ENCODE results near the gene PEX11G. TPM values are rescaled to one million over a fixed set of nuclear protein-coding genes. Genes with fewer than 3 reads are reported as not detected.
A peak's percentile ranks its signal among the peaks of the same experiment; 100 is the strongest.

The PEX11G gene
- total RNA-seq: 4.8 TPM

DNA sequence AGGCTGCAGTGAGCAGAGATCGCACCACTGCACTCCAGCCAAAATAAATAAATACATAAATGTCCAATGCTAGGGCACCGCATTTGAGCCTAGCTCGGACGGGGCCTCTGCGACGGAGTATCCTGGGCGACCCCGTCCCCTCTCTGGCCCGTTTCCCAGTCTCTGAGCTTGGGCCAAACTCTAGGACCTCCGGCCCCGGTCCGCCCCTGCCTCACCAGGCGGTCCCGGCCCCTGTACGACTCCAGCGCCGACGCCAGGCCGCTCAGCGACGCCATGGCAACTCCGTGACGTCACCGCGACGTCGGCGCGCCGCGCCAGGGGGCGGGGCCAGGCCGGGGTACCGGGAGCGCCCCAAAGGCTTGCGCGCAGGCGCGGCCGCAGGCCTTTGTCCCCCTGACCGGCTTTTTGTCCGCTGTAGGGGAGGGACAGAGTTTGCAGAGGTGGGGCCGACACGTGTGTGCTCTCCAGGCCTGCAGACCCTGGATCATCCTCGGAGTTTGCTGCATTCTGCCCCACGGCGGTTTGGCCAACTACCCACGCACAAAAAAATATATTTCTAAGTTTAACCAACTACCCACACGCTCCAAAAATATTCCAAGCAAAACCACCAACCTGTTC, at the start of gene PEX11G:
PEX11G (minus strand) TSS at position 300 of the 618 bp plus-strand sequence; CDS start at position 275, 25 bp downstream.
- ATAC-seq: peak; percentile 92

- no peak for ATAC-seq
Observed at GRCh38 chr19:7535998-7536695, 47.3 kb upstream of the PEX11G start.

- peak; percentile 88 for ATAC-seq
Observed at GRCh38 chr19:7535047-7535997, 46.5 kb upstream of the PEX11G start, which contains the start of gene PNPLA6. Gene PNPLA6, plus strand, starts transcription at chr19:7535717. Its CDS starts 72 bp downstream, at chr19:7535789.

GRCh38 chr19:7534531-7535046, 45.8 kb upstream of the PEX11G start:
- ATAC-seq: peak; percentile 10

DNA sequence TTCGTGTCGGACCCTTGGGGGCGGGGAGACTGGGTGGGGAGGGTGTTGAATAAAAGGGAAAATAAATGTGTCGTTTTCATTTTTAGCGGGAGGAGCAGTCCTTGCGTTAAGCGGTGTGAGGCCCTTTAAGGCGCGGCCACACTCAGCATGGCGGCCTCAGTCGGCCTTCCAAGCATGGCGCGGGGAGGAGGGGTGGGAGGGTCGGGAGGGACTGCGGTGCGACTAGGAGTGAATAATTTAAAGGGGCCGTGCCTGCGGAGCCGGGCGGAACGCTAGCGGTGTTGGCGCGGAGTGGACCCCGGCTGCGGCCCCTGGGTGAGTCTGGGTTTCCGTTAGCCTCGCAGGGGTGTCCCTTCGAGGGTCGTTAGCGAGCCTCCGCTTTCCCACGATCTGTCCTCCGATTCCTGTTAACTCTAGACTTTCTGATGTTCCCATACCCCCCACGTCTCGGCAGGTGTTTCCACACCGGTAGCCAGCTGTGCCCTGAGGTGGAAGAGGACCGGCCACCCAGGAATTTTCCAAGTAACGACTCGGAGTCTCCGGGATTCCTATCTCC, 45.2 kb upstream of the PEX11G start:
- peak; percentile 64 for ATAC-seq

DNA sequence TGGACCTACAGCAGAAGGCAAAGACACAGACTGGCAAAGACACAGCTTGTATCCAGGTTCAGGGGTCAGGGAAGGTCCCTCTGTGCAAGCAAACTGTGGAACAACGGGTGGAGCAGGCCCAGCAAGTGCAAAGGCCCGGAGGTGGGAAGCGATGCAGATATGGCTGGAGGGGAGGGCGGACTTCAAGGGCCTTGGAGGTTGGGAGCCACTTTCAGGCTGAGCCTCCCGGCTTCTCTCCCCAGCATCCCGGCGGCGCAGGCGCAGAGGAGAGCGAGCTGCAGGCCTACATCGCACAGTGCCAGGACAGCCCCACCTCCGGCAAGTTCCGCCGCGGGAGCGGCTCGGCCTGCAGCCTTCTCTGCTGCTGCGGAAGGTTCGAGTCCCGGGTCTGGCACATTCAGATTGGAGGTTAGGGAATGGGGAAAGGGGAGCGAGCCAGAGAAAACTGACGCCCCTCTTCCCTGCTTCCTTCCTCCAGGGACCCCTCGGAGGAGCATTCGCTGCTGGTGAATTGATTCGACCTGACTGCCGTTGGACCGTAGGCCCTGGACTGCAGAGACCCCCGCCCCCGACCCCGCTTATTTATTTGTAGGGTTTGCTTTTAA, 44.5 kb upstream of the PEX11G start:
- ATAC-seq: no peak

DNA sequence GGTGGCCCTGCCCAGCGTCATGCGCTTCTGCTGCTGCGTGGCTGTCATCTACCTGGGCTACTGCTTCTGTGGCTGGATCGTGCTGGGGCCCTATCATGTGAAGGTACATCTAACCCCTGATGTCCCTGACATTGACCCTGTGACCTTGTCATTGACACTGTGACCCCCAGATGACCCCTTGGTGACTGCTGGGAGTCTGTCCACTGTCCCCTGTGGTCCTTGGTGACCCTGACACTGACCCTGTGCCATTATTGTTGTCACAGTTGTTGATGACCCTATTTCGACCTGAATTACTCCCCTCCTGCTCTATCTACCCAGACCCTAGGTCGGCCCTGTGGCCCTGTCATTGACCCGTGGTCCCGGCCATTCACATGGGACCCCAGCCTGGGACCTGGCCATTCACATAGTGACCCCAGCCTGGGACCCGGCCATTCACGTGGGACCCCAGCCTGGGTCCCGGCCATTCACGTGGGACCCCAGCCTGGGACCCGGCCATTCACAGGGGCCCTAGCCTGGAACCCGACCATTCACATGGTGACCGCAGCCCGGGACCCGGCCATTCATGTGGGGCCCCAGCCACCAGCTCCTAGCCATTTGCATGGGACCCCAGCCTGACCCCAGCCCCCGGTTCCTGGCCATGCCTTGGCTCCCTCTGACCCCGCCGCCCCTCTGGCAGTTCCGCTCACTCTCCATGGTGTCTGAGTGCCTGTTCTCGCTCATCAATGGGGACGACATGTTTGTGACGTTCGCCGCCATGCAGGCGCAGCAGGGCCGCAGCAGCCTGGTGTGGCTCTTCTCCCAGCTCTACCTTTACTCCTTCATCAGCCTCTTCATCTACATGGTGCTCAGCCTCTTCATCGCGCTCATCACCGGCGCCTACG, 41.0 kb upstream of the PEX11G start:
- no peak for ATAC-seq

- no peak for ATAC-seq
Observed at GRCh38 chr19:7529246-7529600, 40.4 kb upstream of the PEX11G start.

DNA sequence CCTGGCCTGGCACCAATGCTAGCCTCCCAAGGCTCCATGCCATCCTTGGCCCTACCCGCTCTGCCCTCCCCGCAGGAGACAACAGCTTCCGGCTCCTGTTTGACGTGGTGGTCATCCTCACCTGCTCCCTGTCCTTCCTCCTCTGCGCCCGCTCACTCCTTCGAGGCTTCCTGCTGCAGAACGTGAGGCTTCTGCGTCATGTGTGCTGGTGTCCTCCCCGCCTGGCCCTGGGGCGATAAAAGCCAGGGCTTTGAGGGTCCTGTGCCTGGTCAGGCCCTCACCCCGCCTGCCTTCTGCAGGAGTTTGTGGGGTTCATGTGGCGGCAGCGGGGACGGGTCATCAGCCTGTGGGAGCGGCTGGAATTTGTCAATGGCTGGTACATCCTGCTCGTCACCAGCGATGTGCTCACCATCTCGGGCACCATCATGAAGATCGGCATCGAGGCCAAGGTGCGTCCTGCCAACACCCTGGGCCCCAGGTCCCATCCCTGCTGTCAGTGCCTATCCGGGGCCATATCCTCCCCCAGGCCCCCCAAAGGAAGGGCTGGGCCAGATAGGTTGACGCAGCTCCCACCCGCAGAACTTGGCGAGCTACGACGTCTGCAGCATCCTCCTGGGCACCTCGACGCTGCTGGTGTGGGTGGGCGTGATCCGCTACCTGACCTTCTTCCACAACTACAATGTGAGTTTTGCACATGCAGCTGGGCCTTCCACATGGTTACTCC, 39.8 kb upstream of the PEX11G start:
- ATAC-seq: no peak

- ATAC-seq: no peak
Observed at GRCh38 chr19:7528192-7528519, 39.3 kb upstream of the PEX11G start.

GRCh38 chr19:7527516-7528191, 38.8 kb upstream of the PEX11G start:
- no peak for ATAC-seq

DNA sequence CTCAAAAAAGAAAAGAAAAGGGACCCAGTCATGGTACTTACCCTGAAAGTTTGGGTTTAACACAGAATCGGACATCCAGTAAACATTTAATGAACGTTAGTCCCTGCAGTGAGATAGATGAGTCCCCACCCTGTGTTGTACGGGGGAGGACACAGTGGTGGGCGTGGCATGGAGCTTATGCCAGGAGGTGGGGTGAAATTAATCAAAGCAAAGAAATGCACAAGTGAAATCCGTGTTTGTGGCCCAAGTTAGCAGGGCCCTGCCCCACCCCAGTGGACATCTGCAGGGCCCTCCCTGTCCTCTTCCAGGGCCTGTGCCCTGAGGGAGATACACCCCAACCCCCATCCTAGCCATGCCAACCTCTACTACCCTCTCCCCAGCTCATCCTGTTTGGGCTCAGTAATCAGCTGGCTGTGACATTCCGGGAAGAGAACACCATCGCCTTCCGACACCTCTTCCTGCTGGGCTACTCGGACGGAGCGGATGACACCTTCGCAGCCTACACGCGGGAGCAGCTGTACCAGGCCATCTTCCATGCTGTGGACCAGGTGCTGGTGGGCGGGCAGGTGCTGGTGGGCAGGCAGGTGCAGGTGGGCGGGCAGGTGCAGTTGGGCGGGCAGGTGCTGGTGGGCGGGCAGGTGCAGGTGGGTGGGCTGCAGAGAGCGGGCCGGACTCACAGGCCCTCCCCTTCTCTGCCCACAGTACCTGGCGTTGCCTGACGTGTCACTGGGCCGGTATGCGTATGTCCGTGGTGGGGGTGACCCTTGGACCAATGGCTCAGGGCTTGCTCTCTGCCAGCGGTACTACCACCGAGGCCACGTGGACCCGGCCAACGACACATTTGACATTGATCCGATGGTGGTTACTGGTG, 37.5 kb upstream of the PEX11G start:
- ATAC-seq: no peak

GRCh38 chr19:7524992-7525739, 36.3 kb upstream of the PEX11G start:
- no peak for ATAC-seq

GRCh38 chr19:7524523-7524922, 35.7 kb upstream of the PEX11G start:
- no peak for ATAC-seq

DNA sequence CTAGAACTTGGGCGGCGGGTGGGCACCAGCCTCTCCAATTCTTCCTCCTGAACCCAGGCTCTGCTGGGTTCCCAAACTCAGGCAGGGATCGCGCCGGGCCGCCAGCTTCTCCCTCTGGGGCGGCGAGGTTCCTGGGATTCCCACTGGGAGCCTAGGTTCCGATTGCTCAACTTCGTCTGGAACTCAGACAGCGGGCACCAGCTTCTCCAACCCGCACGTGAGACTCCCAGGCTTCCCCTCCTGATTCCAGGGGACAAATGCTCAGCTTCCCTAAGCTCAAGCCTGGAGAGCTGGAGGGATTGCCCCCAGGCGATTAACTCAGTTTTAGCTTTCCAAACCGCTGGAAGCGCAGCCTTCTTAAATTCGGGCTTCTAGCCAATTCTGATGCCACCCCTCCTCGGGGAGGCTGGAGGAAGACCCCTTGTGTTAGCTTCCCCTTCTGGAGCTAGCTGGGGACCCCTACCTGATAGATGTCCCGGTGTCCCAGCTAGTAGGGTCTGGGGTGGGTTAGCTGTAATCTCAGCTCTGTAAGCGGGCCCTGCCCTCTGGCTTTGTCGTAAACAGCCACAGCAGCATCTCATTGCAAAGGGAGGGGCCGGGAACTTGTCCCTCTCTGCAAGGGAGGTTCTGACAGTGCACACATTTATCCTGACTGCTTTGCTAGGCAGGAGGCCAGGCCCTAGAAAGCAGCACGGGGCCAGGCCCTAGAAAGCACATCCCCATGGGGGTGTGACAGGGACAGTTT, 34.3 kb upstream of the PEX11G start:
- ATAC-seq: peak; percentile 13

- peak; percentile 93 for ATAC-seq
Observed at GRCh38 chr19:7522072-7522922, 33.5 kb upstream of the PEX11G start, which contains the start of gene MCOLN1. Gene MCOLN1, plus strand, starts transcription at chr19:7522624. Its CDS starts 127 bp downstream, at chr19:7522751.

Measured in esophagus mucosa (tissue), 1 donor.